ENCODE results near the gene HYI. TPM values are rescaled to one million over a fixed set of nuclear protein-coding genes. Genes with fewer than 3 reads are reported as not detected.

HYI gene
- 30.4 TPM for total RNA-seq

GRCh38 chr1:43453442-43454269 is at the start of gene HYI:
HYI (minus strand) TSS chr1:43453931; CDS start chr1:43453793, 138 bp downstream.

Small RNAs within 50 kb of the gene (small RNA-seq; reads per million reads assigned to genes)
- not detected for gene MIR6735

Other genes with a start within 250 kb of the HYI start
- 0.69 TPM for gene TMEM125, start 183.9 kb downstream of the HYI start, total RNA-seq
- gene C1orf210, start 168.3 kb downstream of the HYI start, total RNA-seq: not detected
- 19.6 TPM for gene TIE1, start 152.9 kb downstream of the HYI start, total RNA-seq
- gene MPL, start 116.1 kb downstream of the HYI start, total RNA-seq: 0.23 TPM
- gene CDC20, start 95.0 kb downstream of the HYI start, total RNA-seq: 6.7 TPM
- gene ELOVL1, start 85.9 kb downstream of the HYI start, total RNA-seq: 10.1 TPM
- gene MED8, start 64.1 kb downstream of the HYI start, total RNA-seq: 27.5 TPM
- 26.5 TPM for gene SZT2, start 64.0 kb downstream of the HYI start, total RNA-seq
- 101 TPM for gene PTPRF, start 77.0 kb upstream of the HYI start, total RNA-seq
- gene KDM4A, start 196.2 kb upstream of the HYI start, total RNA-seq: 52.4 TPM

Data from diencephalon (tissue), 1 donor.